GM15510 (cell line): Measurements from ENCODE around the gene PLPPR2.

Experiments used
- POLR2A ChIP-seq: IDR thresholded peaks from 3 replicates; pipeline ENCODE4 v1.6.1; 2011; ENCODE audit warnings: borderline replicate concordance; ENCODE audit not compliant: insufficient read length; ENCODE audit errors: extremely low read depth

The PLPPR2 gene

DNA sequence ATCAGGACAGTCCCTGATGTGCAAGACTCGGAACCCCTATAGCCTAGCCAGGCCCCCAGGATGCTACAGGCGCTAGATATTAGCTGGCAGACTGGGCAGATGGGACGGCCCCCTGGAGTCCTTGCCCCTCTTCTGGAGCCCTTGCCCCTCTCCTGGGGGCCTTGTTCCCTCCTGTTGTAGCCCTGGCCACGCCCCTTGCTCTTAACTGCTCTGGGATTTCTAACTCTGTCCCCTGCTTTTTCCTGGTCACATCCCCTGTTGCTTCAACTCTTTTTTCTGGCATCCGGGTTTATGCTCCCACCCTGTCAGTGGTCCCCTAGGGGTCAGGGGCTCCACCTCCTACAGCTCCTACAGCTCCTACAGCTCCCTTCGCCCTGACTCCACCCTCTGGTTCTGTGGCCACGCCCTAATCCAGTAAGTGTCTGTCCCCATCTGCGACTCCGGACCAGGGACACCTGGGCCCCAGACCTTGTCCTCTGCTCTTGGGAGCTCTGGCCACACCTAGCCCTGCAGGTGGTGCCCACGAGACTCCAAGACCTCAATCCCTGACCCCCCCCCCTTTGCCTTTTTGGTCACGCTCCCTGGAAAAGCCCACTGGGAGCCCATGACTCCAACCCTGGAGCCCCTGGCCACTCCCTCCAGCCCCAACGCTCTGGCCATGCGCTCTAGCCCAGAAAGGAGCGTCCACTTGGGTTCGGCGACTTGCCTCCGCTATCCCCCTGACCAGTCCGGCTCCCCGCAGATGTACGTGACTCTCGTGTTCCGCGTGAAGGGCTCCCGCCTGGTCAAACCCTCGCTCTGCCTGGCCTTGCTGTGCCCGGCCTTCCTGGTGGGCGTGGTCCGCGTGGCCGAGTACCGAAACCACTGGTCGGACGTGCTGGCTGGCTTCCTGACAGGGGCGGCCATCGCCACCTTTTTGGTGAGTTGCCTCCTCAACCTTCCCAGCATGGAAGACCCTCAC, 6.8 kb downstream of the PLPPR2 start:
- no peak for TF ChIP-seq POLR2A

GRCh38 chr19:11363881-11364280, 8.6 kb downstream of the PLPPR2 start:
- TF ChIP-seq POLR2A = no peak

DNA sequence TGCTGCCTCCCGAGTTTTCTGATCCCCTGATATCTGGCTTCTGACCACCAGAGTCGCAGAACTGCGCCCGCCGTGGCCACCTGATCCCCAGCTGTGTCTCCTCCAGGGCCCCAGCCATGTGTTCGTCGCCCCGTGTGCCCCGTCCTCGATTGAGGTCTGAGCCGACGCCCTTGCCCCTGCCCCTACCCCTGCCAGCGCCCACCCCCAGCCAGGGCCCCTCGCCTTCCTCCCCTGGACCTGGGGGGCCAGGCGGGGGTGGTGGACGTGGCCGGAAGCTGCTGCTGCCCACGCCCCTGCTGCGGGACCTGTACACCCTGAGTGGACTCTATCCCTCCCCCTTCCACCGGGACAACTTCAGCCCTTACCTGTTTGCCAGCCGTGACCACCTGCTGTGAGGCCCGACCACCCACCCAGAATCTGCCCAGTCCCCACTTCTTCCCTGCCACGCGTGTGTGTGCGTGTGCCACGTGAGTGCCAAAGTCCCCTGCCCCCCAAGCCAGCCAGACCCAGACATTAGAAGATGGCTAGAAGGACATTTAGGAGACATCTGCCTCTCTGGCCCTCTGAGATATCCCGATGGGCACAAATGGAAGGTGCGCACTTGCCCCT, 9.2 kb downstream of the PLPPR2 start:
- no peak for TF ChIP-seq POLR2A

DNA sequence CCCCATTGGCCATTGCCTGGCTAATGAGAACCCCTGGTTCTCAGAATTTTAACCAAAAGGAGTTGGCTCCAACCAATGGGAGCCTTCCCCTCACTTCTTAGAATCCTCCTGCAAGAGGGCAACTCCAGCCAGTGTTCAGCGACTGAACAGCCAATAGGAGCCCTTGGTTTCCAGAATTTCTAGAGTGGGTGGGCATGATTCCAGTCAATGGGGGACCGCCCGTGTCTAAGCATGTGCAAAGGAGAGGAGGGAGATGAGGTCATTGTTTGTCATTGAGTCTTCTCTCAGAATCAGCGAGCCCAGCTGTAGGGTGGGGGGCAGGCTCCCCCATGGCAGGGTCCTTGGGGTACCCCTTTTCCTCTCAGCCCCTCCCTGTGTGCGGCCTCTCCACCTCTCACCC, 9.7 kb downstream of the PLPPR2 start:
- no peak for TF ChIP-seq POLR2A

GRCh38 chr19:11365557-11366117, 10.4 kb downstream of the PLPPR2 start:
- TF ChIP-seq POLR2A = no peak

DNA sequence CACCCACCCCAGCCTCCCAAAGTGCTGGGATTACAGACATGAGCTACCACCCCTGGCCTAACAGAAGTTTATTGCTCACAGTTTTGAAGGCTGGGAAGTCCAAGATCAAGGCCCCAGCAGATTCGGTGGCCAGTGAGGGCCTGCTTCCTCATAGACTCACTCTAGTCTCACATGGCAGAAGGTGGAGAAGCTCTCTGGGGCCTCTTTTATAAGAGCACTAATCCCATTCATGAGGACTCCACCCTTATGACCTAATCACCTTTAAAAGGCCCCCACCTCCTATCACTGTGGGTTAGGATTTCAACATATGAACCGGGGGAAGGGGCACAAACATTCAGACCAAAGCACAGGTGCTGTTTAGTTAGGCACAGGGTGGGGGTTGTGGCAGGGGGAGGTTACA, 12.3 kb downstream of the PLPPR2 start:
- no peak for TF ChIP-seq POLR2A

- no peak for TF ChIP-seq POLR2A
Observed at GRCh38 chr19:11370744-11371143, 15.5 kb downstream of the PLPPR2 start.

DNA sequence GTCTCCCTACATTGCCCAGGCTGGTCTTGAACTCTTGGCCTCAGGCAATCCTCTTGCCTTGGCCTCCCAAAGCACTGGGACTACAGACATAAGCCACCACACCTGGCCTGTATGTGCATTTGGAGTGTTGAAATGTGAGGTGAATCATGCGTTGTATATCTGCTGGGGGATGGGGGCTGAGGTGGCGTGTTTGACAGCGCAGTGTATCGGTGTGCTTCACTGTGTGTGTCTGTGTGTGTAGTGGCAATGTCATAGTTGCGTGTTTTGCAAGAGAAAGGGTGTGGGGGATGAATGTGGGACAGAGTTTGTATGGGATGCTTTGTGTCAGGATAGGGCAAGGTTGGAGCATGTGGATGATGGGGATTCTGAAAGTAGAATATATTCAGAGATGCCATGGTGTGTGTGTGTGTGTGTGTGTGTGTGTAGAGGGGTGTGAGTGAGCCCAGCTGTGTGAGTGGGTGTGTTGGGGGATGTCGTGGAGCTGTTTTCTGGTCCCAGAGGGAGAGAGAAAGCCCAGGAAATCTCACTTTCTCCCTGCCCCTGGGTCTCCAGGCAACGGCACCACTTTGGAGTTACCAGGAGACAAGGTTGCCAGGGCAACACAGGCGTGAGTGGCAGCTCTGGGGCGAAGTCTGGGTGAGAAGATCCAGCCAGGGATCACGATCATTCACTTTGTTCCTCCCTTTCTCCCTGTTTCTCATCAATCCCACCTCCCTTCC, 18.1 kb downstream of the PLPPR2 start:
- TF ChIP-seq POLR2A = no peak

GRCh38 chr19:11373885-11374432, 18.7 kb downstream of the PLPPR2 start:
- TF ChIP-seq POLR2A = no peak

GRCh38 chr19:11374433-11375142, 19.4 kb downstream of the PLPPR2 start, which contains the start of gene SWSAP1:
TSS of gene SWSAP1 (plus strand) at chr19:11374666. CDS start at chr19:11374681, 15 bp downstream.
- TF ChIP-seq POLR2A = peak; percentile 75

DNA sequence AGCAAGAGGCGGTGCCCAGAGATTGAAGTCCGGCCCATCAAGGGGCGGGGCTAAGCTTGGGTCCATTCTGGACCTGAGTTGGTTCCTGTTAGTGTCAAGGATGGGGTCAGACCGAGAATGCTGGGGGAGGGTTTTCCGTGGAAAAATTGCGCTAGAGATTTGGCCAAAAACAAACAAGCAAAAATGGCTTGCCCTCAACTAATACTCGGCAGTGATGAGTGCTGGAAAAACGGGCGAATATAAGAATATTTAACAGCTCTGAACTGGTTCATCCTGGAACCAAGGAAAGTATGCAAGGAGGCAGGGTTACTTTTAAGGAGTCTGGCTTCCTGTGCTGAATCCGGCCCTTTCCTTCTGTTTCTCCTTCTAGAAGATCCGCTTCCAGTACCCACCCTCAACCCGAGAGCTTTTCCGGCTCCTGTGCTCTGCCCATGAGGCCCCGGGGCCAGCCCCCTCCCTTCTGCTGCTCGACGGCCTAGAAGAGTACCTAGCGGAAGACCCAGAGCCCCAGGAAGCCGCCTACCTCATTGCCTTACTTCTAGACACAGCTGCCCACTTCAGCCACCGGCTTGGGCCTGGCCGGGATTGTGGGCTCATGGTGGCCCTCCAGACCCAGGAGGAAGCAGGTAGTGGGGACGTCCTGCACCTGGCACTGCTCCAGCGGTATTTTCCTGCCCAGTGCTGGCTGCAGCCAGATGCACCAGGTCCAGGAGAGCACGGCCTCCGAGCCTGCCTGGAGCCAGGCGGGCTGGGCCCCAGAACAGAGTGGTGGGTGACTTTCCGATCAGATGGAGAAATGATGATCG, 20.1 kb downstream of the PLPPR2 start:
- peak; percentile 59 for TF ChIP-seq POLR2A

DNA sequence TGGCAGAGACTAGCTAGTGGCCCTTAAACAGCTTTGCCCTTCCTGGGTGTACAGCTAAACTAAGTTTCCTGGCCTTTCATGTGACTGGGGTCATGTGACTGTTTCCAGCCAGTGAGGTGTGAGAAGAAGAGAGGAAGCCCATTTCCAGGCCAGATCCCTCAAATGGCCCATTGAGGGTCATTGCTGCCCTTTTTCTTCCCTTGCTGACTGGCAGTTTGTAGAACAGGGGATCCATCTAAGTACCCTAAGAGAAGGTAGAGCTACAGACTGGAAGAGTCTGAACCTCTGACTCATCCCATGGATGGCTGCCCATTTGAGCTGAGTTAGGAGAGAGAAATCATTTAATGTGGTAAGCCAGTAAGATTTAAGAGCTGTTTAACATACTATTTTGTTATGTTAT, 22.0 kb downstream of the PLPPR2 start:
- no peak for TF ChIP-seq POLR2A

DNA sequence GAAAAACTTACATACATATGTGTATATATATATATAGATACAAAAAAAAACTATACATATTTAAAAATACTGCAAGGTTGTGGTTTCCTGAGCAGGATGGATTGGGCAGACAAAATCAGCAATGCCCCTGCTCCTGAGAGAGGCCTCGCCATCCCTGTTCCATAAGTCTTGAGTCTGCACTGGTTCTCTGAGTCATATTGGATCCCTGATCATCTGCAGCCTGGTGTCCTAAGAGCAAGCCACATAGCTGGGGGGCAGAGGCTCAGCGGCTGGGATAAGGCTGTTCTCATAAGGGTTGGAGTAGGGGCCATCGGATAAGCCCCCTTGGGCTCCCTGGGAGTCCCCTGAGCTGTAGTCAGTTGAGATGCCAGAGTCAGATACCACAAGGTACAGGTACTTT, 22.5 kb downstream of the PLPPR2 start:
- no peak for TF ChIP-seq POLR2A
